ACC112 (cell line): Measurements from ENCODE around the gene RNF144A.
A peak's percentile ranks its signal among the peaks of the same experiment; 100 is the strongest.

Experiments used
- H2AFZ ChIP-seq: fragments of 200-600 bp; sonication (generic); one replicate; pipeline ENCODE4 v1.6.0; 2017; ENCODE audit warnings: antibody characterized with exemption, low read length; ENCODE audit not compliant: unreplicated experiment
- H3K27ac ChIP-seq: fragments of 200-600 bp; sonication (generic); 2 replicates; pipeline ENCODE4 v1.5.1; 2014; ENCODE audit warnings: low read depth, mild to moderate bottlenecking, antibody characterized with exemption, low read length, moderate library complexity
- H3K27me3 ChIP-seq: fragments of 200-600 bp; sonication (generic); 2 replicates; pipeline ENCODE4 v1.6.1; 2014; ENCODE audit warnings: mild to moderate bottlenecking, antibody characterized with exemption, low read length, moderate library complexity, mixed read lengths; ENCODE audit not compliant: insufficient read depth
- H3K36me3 ChIP-seq: fragments of 200-600 bp; sonication (generic); 2 replicates; pipeline ENCODE4 v1.6.1; 2016; ENCODE audit warnings: mild to moderate bottlenecking, antibody characterized with exemption, low read length, moderate library complexity, mixed read lengths; ENCODE audit not compliant: insufficient read depth
- H3K4me1 ChIP-seq: fragments of 200-600 bp; sonication (generic); one replicate; pipeline ENCODE4 v1.6.1; 2016; ENCODE audit warnings: low read length, mixed read lengths; ENCODE audit not compliant: insufficient read depth, unreplicated experiment, control insufficient read depth
- H3K4me3 ChIP-seq: fragments of 200-600 bp; sonication (generic); 2 replicates; pipeline ENCODE4 v1.5.1; 2014; ENCODE audit warnings: mild to moderate bottlenecking, low read depth, low read length
- H3K79me2 ChIP-seq: fragments of 200-600 bp; sonication (generic); one replicate; pipeline ENCODE4 v1.6.0; 2016; ENCODE audit warnings: low read length; ENCODE audit not compliant: control insufficient read depth, unreplicated experiment, insufficient read depth

The RNF144A gene

DNA sequence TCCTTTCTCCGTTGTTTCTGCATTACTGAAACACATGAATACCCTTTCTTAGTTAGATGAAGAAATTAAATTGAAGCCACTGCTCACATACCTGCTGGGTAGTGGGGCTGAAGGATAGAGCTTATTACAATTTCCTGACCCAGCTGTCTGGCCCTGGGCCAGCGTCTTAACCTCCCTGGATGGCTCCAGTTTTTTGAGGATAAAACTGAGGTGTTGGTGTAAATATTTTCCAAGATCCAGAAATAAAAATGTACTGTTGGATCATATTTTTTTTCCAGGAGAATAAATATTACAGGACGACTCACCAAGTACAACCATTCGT lies 3.5 kb downstream of the RNF144A start:
- H3K36me3 ChIP-seq = no peaks in the 10 kb centered on the region
- peaks cover 19% of the 10 kb centered on the region for H3K4me1 ChIP-seq

DNA sequence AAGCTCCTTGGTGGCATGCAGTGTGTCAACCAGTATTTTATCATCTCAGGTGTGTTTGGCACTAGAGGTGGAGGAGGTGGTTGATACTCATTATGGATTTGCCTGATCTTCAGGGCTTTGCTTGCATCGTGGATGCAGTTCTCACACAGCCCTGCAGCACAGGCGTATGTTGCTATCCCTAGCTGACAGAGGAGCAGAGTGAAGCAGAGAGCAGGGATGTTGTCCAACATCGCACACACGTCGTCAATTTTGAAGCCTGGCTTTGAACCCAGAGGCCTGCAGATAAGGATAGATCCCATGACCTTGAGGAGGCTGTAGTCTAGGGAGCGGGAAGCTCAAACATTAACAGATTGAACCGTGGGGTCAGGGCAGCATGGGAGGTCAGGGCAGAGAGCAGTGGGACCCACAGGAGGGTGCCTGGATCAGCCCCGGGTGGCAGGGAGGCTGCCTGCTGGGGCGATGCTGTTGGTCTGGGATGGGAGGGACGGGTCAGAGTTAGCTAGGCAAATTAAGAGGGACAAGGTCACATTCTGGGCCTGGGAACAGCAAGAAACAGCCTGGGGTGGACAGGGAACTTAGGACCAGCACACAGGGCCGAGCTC lies 4.2 kb downstream of the RNF144A start:
- Histone ChIP-seq H3K27me3 (no peaks in the 10 kb centered on the region), H3K79me2 (peaks cover 22% of the 10 kb centered on the region), H3K27ac (no peak overlapping the region), H2AFZ (no peak overlapping the region), H3K36me3 (no peaks in the 10 kb centered on the region), H3K4me1 (peaks cover 19% of the 10 kb centered on the region), H3K4me3 (no peak overlapping the region)

More for the DNA sequence above, 3.5 kb downstream of the RNF144A start:
- Histone ChIP-seq H3K4me3 (no peak overlapping the region), H3K27me3 (no peaks in the 10 kb centered on the region), H2AFZ (no peak overlapping the region), H3K79me2 (peaks cover 22% of the 10 kb centered on the region), H3K27ac (peak overlapping the region; percentile 33; the same call in 1 of the 2 replicates)

GRCh38 chr2:6922201-6922656 lies 5.0 kb downstream of the RNF144A start:
- peaks cover 19% of the 10 kb centered on the region for H3K4me1 ChIP-seq
- no peak overlapping the region for H2AFZ ChIP-seq
- no peak overlapping the region for H3K4me3 ChIP-seq
- no peak overlapping the region for H3K27ac ChIP-seq
- no peaks in the 10 kb centered on the region for H3K36me3 ChIP-seq
- peaks cover 25% of the 10 kb centered on the region for H3K79me2 ChIP-seq
- H3K27me3 ChIP-seq = no peaks in the 10 kb centered on the region

- H3K4me1 ChIP-seq = peaks cover 19% of the 10 kb centered on the region
- no peaks in the 10 kb centered on the region for H3K27me3 ChIP-seq
- H3K4me3 ChIP-seq = no peak overlapping the region
- no peak overlapping the region for H3K27ac ChIP-seq
- H2AFZ ChIP-seq = no peak overlapping the region
- H3K79me2 ChIP-seq = peaks cover 27% of the 10 kb centered on the region
- no peaks in the 10 kb centered on the region for H3K36me3 ChIP-seq
Observed at GRCh38 chr2:6923319-6923718, 6.1 kb downstream of the RNF144A start.

GRCh38 chr2:6924101-6924923 lies 7.1 kb downstream of the RNF144A start:
- no peak overlapping the region for H3K27ac ChIP-seq
- H2AFZ ChIP-seq = no peak overlapping the region
- H3K79me2 ChIP-seq = peaks cover 23% of the 10 kb centered on the region
- no peaks in the 10 kb centered on the region for H3K27me3 ChIP-seq
- H3K36me3 ChIP-seq = no peaks in the 10 kb centered on the region
- no peak overlapping the region for H3K4me3 ChIP-seq
- H3K4me1 ChIP-seq = peaks cover 22% of the 10 kb centered on the region

- Histone ChIP-seq H3K4me1 (peaks cover 18% of the 10 kb centered on the region), H3K27ac (no peak overlapping the region), H2AFZ (no peak overlapping the region), H3K79me2 (peaks cover 23% of the 10 kb centered on the region), H3K4me3 (no peak overlapping the region), H3K36me3 (no peaks in the 10 kb centered on the region), H3K27me3 (no peaks in the 10 kb centered on the region)
Observed at GRCh38 chr2:6924924-6925409, 7.8 kb downstream of the RNF144A start.

DNA sequence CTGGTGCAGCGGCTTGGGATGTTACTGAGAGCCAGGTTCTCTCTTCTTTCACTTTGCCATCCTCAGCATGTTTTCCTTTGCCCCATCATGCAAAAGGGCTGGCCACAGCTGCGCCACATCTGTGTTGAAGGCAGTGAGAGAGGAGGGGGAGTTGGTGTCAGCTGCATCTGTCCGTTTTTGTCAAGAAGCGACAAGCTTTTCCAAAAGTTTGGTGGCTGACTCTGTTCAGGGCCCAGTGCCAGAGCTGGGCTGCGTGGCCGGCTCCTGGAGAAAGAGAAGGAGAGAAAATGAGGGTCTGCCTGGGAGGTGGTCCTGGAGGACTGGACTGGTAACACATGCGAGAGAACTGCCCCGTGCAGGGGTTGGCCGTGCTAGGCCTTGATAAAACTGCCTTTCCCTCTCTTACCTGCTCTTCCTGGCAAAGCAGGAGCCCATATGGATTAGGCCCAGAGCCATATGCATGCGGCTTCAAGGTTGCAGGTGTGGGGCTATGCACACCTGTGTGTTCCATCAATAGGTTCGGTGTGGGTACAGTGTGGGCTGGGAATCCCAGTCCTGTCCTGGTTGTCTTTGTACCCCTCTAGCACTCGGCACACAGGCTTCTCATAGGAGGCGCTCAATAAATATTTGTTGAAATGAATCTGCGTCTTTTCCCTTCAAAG lies 9.0 kb downstream of the RNF144A start:
- H3K27me3 ChIP-seq = no peaks in the 10 kb centered on the region
- H3K36me3 ChIP-seq = no peaks in the 10 kb centered on the region
- H3K4me3 ChIP-seq = no peak overlapping the region
- peaks cover 20% of the 10 kb centered on the region for H3K79me2 ChIP-seq
- no peak overlapping the region for H3K27ac ChIP-seq
- peaks cover 6% of the 10 kb centered on the region for H3K4me1 ChIP-seq
- no peak overlapping the region for H2AFZ ChIP-seq

DNA sequence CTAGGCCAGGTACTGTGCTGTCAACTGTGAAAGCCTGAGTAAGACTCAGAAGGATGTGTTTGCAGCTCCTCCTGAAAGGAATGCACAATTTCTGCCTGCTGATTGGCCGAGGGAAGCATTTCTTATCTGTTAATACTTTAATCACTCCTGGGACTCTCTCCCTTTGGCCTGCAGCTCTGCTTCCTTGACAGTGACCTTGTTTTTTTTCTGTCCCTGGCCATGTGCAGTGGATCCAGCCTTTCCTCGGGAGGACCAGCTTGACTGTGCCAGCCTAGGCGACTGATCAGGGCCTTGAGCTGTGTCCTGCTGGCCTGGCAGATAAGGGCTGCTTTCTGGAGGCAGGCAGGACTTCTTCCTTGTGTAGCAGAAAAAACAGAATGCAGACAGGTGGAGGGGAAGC lies 10.0 kb downstream of the RNF144A start:
- H2AFZ ChIP-seq = no peak overlapping the region
- H3K36me3 ChIP-seq = no peaks in the 10 kb centered on the region
- no peaks in the 10 kb centered on the region for H3K27me3 ChIP-seq
- peaks cover 12% of the 10 kb centered on the region for H3K79me2 ChIP-seq
- no peak overlapping the region for H3K4me3 ChIP-seq
- no peak overlapping the region for H3K27ac ChIP-seq
- peaks cover 4% of the 10 kb centered on the region for H3K4me1 ChIP-seq

GRCh38 chr2:6927753-6928152 lies 10.5 kb downstream of the RNF144A start:
- Histone ChIP-seq H3K4me1 (peaks cover 4% of the 10 kb centered on the region), H3K79me2 (peaks cover 9% of the 10 kb centered on the region), H3K4me3 (no peak overlapping the region), H2AFZ (no peak overlapping the region), H3K27ac (no peak overlapping the region), H3K36me3 (no peaks in the 10 kb centered on the region), H3K27me3 (no peaks in the 10 kb centered on the region)

GRCh38 chr2:6928452-6928851 lies 11.2 kb downstream of the RNF144A start:
- no peak overlapping the region for H2AFZ ChIP-seq
- peaks cover 4% of the 10 kb centered on the region for H3K4me1 ChIP-seq
- H3K79me2 ChIP-seq = peaks cover 6% of the 10 kb centered on the region
- no peak overlapping the region for H3K27ac ChIP-seq
- no peaks in the 10 kb centered on the region for H3K36me3 ChIP-seq
- no peaks in the 10 kb centered on the region for H3K27me3 ChIP-seq
- no peak overlapping the region for H3K4me3 ChIP-seq
